RWPE1 (cell line): ENCODE measurements around the gene TSPAN9.

Source experiments
- CTCF ChIA-PET: fragments of 350-600 bp; sonication (Branson Sonifier 250); formaldehyde crosslinking; extraction: SDS; loops from one replicate; lab custom pipeline; 2021; lab: Yijun Ruan, JAX
- POLR2A ChIA-PET: fragments of 400-600 bp; formaldehyde crosslinking; extraction: SDS; loops from one replicate; lab custom pipeline; 2020; ENCODE audit warnings: antibody characterized with exemption; ENCODE audit not compliant: low non-redundant PET; lab: Yijun Ruan, JAX
- DNase-seq: peaks from one replicate; pipeline ENCODE4 v3.0.0; 2012; ENCODE audit warnings: low spot score
- H3K27ac ChIP-seq: fragments of 450-650 bp; 2 replicates; pipeline ENCODE4 v1.5.1; 2017
- CTCF ChIP-seq: fragments of 450-650 bp; conservative IDR thresholded peaks from 2 replicates; pipeline ENCODE4 v1.5.1; 2017; ENCODE audit warnings: low read depth, mild to moderate bottlenecking

Gene TSPAN9

GRCh38 chr12:3283137-3283680, 206.0 kb downstream of the TSPAN9 start:
- no peak for TF ChIP-seq CTCF
- H3K27ac ChIP-seq = no peak overlapping the region
- ChIA-PET POLR2A (no interaction called here), CTCF (interaction anchor here (0.7 kb wide), 1 partner anchor 139 kb away, joined by 4 read pairs; no protein-coding TSS in a partner anchor)
- DNase-seq = no peak

GRCh38 chr12:3284405-3284804, 207.2 kb downstream of the TSPAN9 start:
- no peak overlapping the region for H3K27ac ChIP-seq
- no peak for DNase-seq
- ChIA-PET CTCF (no interaction called here), POLR2A (no interaction called here)
- TF ChIP-seq CTCF = no peak

DNA sequence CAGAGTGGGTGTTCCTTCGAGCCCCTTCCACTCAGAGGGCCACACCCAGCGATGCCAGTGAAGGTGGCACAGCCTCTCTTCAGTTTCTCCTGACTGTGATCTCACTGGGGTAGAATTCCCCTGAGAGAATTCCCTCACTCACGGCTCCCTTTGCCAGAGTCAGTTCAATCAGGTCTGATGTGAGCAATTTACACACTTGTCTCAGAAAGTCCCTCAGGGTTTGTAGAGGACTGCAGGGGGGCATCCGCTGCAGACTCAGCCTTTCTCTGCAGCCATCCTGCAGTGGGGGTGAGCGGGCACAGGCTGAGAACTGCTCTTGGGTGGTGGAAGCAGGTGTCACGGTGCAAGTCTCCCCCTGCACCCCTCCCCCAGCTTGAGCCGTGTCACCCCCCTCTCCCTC, 208.4 kb downstream of the TSPAN9 start:
- no peak for TF ChIP-seq CTCF
- ChIA-PET CTCF (no interaction called here), POLR2A (no interaction called here)
- DNase-seq = no peak
- H3K27ac ChIP-seq = no peak overlapping the region

DNA sequence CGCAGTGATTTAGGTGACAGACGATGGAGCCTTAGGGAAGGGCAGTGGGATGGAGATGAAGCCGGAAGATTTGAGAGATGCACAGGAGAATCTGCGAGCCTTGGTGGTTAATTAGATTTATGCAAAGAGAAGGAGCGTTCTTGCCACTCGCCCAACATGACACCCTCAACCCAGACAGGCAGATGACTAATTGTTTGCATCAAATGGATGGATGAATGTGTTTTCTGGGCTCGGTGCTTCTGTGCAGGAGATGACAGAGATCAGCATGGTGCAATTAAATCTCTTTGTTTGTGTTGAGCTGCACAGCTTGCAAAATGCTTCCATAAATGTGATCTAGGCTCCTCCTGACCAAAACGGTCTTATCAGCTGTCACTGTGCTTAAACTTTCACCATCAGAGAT, 211.5 kb downstream of the TSPAN9 start:
- ChIA-PET CTCF (interaction anchor here (0.8 to 2.5 kb wide), 3 partner anchors 11 to 18 kb away, joined by 3 to 8 read pairs (median 3); no protein-coding TSS in a partner anchor), POLR2A (no interaction called here)
- H3K27ac ChIP-seq = no peak overlapping the region
- TF ChIP-seq CTCF = no peak
- DNase-seq = no peak

DNA sequence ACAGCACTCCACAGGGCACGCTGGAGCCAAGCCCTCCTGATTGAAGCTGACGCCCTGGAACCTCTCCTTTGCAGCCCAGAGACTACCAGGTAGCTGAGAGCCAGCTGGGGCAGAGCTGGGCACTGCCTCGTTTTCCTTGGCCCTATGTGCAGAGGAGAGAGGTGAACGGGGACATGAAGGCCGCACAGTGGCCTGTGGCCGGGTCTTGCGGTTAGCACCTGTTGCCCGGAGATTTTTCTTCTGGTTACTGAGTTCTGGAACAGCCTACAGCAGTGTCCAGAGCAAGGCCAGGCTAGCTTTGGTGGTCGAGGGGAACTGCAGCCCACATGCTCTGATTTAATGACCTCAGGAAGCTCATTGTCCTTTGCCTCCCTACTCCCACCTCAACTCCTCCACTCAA, 212.5 kb downstream of the TSPAN9 start:
- POLR2A ChIA-PET = no interaction called here

DNA sequence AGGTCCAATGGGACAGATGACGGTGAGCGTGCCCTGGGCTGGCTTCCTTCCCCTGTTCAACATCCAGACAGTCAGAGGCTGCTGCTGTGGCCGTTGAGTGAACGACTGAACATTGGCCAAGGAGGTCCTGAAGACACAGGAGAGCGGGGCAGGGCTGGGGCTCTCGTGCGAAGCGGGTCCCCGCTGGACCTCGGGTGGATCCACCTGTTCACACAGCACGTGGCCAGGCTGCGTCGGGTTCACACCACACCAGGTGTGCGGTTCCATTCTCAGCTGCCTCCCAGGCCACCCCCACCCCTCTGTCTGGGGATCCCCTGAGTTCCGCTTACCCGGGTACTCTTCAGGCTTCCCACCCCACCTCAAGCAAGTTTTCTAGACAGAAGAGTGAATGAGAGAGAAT, 214.8 kb downstream of the TSPAN9 start:
- CTCF ChIA-PET = interaction anchor here (1.2 kb wide), 1 partner anchor 17 kb away, joined by 6 read pairs; no protein-coding TSS in a partner anchor
- DNase-seq = no peak
- no peak overlapping the region for H3K27ac ChIP-seq
- TF ChIP-seq CTCF = no peak
- POLR2A ChIA-PET = no interaction called here

More for the DNA sequence above, 212.5 kb downstream of the TSPAN9 start:
- DNase-seq = no peak
- CTCF ChIA-PET = interaction anchor here (0.5 to 1.0 kb wide), 3 partner anchors 10 to 1132 kb away, joined by 3 to 4 read pairs (median 3); no protein-coding TSS in a partner anchor
- TF ChIP-seq CTCF = no peak
- no peak overlapping the region for H3K27ac ChIP-seq
